ENCODE results near the gene ADAMTS3. TPM values are rescaled to one million over a fixed set of nuclear protein-coding genes. Genes with fewer than 3 reads are reported as not detected.

ADAMTS3 gene
- total and polyA plus RNA-seq, 3 donors from 2014 or later = 3.9 to 6.8 (median 5.3) TPM

- Histone ChIP-seq H3K36me3 (ENCODE audit: low read depth, missing control alignments) (no peaks in the 10 kb centered on the region), H3K4me3 (no peak overlapping the region), H3K27ac (no peak overlapping the region), H3K27me3 (no peaks in the 10 kb centered on the region), H3K4me1 (no peaks in the 10 kb centered on the region), H3K9me3 (no peaks in the 10 kb centered on the region)
- TF ChIP-seq POLR2A (IDR thresholded peaks at IDR 0.05) = no peak
- TF ChIP-seq, protein P1, sequence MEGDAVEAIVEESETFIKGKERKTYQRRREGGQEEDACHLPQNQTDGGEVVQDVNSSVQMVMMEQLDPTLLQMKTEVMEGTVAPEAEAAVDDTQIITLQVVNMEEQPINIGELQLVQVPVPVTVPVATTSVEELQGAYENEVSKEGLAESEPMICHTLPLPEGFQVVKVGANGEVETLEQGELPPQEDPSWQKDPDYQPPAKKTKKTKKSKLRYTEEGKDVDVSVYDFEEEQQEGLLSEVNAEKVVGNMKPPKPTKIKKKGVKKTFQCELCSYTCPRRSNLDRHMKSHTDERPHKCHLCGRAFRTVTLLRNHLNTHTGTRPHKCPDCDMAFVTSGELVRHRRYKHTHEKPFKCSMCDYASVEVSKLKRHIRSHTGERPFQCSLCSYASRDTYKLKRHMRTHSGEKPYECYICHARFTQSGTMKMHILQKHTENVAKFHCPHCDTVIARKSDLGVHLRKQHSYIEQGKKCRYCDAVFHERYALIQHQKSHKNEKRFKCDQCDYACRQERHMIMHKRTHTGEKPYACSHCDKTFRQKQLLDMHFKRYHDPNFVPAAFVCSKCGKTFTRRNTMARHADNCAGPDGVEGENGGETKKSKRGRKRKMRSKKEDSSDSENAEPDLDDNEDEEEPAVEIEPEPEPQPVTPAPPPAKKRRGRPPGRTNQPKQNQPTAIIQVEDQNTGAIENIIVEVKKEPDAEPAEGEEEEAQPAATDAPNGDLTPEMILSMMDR (IDR thresholded peaks at IDR 0.05) = no peak
- intact Hi-C loops (cut with DNase I; ENCODE audit: low total_unique reads) = no loop called here
- 82 to 83% methylated on average over 1 of the region's 1 CpG for WGBS, 2 donors
- DNase-seq = no peak
Measured at GRCh38 chr4:72387959-72388358, 181.1 kb downstream of the ADAMTS3 start.

DNA sequence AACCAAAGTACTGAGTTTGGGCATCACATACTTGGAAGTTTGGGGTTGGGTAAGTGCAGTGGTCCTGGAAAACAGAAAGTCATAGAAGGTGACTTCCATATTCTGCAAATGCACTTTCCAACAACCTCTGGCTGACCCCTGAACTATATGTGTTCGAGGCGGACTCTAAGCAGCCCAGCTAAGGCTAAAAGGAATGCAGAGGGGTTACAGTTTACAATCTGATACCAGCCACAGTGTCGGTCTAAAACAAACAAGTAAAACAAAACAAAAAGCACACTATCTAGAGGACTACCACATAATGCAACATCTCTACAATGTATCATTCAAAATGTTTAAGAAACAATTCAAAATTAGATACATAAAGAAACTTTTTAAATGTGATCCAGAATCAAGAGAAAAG is 185.6 kb downstream of the ADAMTS3 start:
- Histone ChIP-seq H3K4me3 (no peak overlapping the region), H3K27ac (no peak overlapping the region), H3K36me3 (ENCODE audit: low read depth, missing control alignments) (no peaks in the 10 kb centered on the region), H3K9me3 (no peaks in the 10 kb centered on the region), H3K4me1 (no peaks in the 10 kb centered on the region), H3K27me3 (no peaks in the 10 kb centered on the region)
- 27 to 57% methylated on average over 3 of the region's 3 CpGs for WGBS, 2 donors
- intact Hi-C loops (cut with DNase I; ENCODE audit: low total_unique reads) = no loop called here
- no peak for TF ChIP-seq POLR2A (IDR thresholded peaks at IDR 0.05)
- TF ChIP-seq, protein P1 (IDR thresholded peaks at IDR 0.05) = no peak
- no peak for DNase-seq

GRCh38 chr4:72378901-72379300 is 190.1 kb downstream of the ADAMTS3 start:
- H3K27me3 ChIP-seq = no peaks in the 10 kb centered on the region
- H3K4me1 ChIP-seq = no peaks in the 10 kb centered on the region
- no peak overlapping the region for H3K4me3 ChIP-seq
- DNase-seq = no peak
- TF ChIP-seq POLR2A (IDR thresholded peaks at IDR 0.05) = no peak
- TF ChIP-seq, protein P1 (IDR thresholded peaks at IDR 0.05) = no peak
- intact Hi-C loops (cut with DNase I; ENCODE audit: low total_unique reads) = no loop called here
- H3K36me3 ChIP-seq (ENCODE audit: low read depth, missing control alignments) = no peaks in the 10 kb centered on the region
- 80 to 98% methylated on average over 2 of the region's 2 CpGs for WGBS, 2 donors
- no peaks in the 10 kb centered on the region for H3K9me3 ChIP-seq
- no peak overlapping the region for H3K27ac ChIP-seq

DNA sequence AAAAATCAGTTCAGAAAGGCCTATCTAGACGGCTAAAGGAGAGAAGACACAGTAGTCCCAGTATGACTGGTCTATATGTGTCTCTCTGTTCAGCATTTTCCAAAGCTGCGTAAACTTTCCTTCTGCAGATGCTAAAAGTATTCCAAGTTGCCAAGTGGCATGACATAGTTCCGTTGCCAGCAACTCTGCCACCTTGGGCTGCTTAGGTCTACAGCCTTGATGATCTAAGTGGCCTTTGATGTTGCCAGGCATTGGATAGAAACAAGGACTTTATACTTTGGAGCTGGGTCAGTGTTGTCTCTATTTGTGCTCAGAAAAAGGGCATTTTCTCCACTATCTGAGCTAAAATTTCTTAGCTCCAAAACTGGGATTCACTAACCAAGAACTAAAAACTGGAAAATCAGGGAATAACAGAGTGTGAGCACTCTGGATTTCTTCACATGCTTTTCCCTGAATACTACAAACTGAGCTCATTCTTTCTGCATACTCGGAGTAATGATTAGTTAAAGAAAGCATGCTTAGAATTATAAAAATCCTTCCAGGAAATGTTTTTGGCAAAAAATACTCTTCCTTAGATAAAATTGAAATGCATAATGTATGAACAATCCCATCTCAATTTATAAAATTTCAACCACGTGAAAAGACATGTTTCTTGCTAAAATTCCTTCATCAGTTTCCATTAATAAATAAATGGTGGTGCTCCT is 191.4 kb downstream of the ADAMTS3 start:
- 81 to 83% methylated on average over 5 of the region's 5 CpGs for WGBS, 2 donors
- H3K4me1 ChIP-seq = no peaks in the 10 kb centered on the region
- H3K9me3 ChIP-seq = no peaks in the 10 kb centered on the region
- no peaks in the 10 kb centered on the region for H3K36me3 ChIP-seq (ENCODE audit: low read depth, missing control alignments)
- TF ChIP-seq POLR2A (IDR thresholded peaks at IDR 0.05) = no peak
- TF ChIP-seq, protein P1 (IDR thresholded peaks at IDR 0.05) = no peak
- H3K27me3 ChIP-seq = no peaks in the 10 kb centered on the region
- H3K4me3 ChIP-seq = no peak overlapping the region
- intact Hi-C loops (cut with DNase I; ENCODE audit: low total_unique reads) = no loop called here
- no peak overlapping the region for H3K27ac ChIP-seq
- DNase-seq = no peak

- TF ChIP-seq, protein P1 (IDR thresholded peaks at IDR 0.05) = no peak
- no peak for TF ChIP-seq POLR2A (IDR thresholded peaks at IDR 0.05)
- intact Hi-C loops (cut with DNase I; ENCODE audit: low total_unique reads) = no loop called here
- no peak for DNase-seq
- Histone ChIP-seq H3K4me1 (no peaks in the 10 kb centered on the region), H3K27me3 (no peaks in the 10 kb centered on the region), H3K4me3 (no peak overlapping the region), H3K27ac (no peak overlapping the region), H3K36me3 (ENCODE audit: low read depth, missing control alignments) (no peaks in the 10 kb centered on the region), H3K9me3 (no peaks in the 10 kb centered on the region)
Measured at GRCh38 chr4:72376901-72377300, 192.1 kb downstream of the ADAMTS3 start.
